DMS79 (cell line): ENCODE measurements around the gene RABGGTA.

Source experiments
- DNase-seq: peaks from one replicate; lab custom pipeline; 2025; lab: John Stamatoyannopoulos, UW

RABGGTA gene

GRCh38 chr14:24304019-24304387 is 32.6 kb upstream of the RABGGTA start:
- DNase-seq = no peak

GRCh38 chr14:24300326-24300980 is 29.1 kb upstream of the RABGGTA start:
- no peak for DNase-seq

DNA sequence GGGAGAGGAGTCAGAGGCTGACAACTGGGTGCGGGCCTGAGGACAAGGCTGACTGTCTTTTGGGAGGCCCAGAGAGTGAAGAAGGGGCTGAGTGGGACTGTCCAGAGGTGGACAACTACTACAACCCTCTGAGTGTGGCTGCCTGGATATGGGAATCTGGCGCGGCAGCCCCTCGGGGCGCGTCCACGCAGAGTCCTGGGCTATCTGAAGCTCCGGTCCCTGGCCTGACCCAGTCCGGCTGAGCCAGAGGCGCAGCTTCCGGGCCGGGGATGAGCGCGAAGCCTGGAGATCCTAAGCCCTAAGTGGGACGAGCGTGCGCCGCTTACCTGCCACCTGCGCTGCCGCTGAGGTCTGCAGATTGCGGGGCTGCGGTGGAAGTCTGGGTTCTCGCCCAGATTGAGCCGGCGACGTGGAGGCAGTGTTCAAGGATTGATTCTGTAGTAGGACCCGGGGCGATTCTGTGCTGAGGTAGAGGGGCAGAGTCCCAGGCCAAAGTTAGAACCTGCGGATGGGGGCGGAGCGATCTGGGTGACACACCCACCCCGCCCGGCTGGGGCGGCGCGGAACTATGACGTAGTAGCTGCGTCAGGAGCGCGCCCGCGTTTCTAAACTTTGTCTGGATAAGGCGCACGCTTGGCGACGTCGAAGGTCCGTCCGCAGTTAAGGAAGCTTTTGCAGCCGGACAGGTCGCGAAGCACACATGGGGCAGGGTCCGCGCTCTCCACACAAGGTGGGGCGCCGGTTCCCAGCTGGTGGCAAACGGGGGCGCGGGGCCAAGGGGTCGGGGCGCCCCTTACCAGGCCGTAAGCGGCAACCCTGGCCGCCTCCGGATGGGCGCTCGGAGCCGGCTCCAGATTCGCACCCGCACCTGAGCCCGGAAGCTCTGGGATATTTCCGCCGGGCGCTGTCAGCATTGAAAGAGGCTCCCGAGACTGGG is 28.1 kb upstream of the RABGGTA start, which contains the start of the genes DHRS1 and NOP9:
DHRS1 (minus strand) TSS at position 526 of the 937 bp plus-strand sequence. CDS start 674 bp downstream, outside the sequence.
NOP9 (plus strand) TSS at position 596 of the 937 bp plus-strand sequence; CDS start at position 701, 105 bp downstream.
- peak; percentile 44 for DNase-seq

DNA sequence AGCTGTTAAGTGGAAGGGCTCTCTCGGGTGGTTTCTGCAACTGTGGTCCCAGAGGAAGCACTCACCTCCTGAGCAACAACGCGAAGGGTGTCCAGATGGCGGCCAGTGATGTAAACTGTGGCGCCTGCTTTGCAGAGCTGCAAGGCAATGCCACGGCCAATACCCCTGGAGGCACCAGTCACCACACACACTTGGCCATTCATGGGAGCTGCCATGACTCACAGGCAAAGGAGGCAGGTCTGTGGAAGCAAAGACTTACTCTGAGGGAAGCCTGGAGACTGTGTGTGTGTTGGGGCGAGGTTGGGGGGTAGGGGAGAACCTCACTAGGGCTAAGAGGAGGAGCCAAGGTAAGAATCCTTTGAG is 27.5 kb upstream of the RABGGTA start:
- DNase-seq = no peak

- DNase-seq = no peak
These were observed 26.0 kb upstream of the RABGGTA start for GRCh38 chr14:24297190-24297964.

DNA sequence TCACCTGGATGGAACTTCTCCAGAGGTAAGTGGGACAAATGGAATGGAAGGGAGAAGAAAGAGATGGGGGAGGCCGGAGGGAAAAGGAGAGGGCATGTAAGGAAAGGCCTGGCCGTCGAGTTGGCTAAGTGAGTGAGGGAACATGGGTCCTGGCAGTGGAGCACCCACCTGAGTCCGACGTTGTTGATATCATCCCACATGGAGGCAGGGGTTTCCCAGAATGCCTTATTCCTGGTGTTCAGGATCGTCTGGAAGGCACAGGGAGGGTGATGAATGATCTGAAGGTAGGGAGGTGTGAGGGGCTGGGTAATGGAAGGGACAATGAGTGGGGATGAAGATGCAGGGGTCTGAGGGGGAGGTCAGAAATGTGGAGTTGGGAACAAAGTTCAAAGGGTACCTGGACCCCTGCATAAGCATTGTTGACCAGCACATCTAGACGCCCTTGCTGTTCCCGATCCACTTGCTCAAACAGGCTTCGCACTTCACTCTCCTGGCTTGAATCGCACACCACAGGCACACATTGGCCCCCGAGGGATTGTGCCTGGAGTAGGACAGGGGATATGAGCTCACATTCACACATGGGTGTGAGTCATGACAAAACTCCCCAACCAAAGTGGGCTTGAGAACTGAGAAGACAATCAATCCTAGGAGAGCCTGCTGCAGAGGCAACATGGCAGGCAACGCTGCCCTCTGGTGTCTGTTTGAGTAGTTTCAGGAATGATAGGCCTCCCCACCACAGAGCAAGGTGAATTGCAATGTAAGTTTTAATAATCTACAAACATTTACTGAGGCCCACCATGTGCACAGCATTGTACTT is 25.2 kb upstream of the RABGGTA start:
- peak; percentile 55 for DNase-seq

GRCh38 chr14:24293525-24293924 is 22.1 kb upstream of the RABGGTA start:
- DNase-seq = no peak

- no peak for DNase-seq
These were observed 20.9 kb upstream of the RABGGTA start for GRCh38 chr14:24292118-24292807.

GRCh38 chr14:24291446-24292117 is 20.2 kb upstream of the RABGGTA start:
- no peak for DNase-seq

DNA sequence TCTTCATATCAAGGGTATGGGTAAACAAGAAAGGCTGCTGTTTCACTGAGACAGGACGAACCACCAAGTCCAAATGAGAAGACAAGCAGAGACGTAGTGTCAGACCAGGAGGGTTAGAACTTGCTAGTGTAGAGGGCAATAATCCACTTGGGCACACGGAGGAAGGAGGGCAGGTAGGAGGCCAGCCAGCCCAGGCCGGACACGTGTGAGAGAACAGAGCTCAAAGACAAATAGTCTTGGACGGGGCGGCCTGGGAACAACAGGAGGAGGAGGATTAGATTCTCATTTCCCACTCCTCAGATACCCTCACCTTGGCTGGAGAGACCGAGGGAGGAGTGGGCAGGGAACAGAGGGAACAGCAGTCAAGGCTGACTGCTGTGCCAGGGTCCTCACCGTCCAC is 19.3 kb upstream of the RABGGTA start:
- DNase-seq = no peak

GRCh38 chr14:24289649-24290280 is 18.4 kb upstream of the RABGGTA start:
- no peak for DNase-seq

GRCh38 chr14:24286996-24287395 is 15.6 kb upstream of the RABGGTA start:
- no peak for DNase-seq

- no peak for DNase-seq
These were observed 14.0 kb upstream of the RABGGTA start for GRCh38 chr14:24285351-24285750.

DNA sequence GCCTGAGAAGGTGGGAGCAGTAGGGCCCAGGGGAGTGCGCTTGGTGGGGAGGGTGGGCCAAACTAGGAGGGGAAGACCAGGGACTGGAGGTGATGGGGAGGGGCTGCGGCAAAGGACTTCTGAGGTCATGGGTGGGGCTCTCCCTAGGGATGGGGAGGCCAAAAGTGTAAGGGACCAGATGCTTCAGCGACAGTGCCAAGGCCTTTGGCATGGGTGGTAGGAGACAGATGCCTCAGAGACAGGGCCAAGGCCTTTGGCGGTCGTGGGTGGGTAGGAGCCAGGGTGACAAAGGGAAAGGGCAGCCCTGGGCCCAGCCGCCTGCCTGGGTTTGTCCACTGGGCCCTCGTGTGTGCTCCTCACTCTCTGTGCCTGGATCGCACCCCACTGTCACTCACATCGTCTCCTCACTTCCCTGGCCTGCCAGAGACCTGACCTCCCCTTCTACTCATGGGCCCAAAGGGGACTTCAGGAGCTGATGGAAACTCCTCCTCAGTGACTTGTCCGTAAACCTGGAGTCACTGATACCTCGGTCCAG is 13.2 kb upstream of the RABGGTA start:
- no peak for DNase-seq

GRCh38 chr14:24283796-24284460 is 12.5 kb upstream of the RABGGTA start:
- DNase-seq = no peak

DNA sequence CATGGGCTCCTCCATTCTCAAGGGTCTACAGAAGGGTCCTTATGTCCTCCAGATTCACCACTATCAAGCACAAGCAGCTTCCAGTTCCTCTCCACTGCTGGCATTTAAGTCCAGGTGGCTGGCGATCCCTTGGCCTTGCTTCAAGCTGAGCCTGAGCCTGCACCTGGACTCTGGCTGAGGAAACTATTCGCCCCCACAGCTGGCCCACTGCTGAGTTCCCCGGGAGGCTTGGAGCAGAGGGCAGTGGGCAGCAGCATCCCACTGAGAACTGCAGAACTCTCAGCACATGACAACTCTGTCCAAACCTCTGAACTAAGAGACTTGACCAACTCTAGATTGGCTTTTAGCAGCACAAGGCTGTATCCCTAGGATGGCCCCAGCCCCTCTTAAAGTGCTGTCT is 11.3 kb upstream of the RABGGTA start:
- peak; percentile 28 for DNase-seq

DNA sequence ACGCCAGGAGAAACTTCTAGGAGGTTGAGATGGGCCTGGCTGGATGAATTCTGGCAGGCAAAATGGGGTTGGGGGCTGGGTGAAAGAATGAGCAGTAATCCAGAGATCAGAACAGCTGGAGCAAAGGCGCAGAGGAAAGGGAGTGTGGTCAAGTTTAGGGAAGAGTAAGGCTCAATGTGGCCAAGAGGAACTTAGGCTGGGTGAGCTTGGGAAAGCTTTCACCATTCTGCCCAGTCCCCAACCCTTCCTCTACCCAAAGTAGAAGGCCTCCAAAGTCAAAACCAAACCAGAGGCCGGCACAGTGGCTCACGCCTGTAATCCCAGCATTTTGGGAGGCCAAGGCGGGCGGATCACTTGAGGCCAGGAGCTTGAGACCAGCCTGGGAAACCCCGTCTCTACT is 10.2 kb upstream of the RABGGTA start:
- no peak for DNase-seq

DNA sequence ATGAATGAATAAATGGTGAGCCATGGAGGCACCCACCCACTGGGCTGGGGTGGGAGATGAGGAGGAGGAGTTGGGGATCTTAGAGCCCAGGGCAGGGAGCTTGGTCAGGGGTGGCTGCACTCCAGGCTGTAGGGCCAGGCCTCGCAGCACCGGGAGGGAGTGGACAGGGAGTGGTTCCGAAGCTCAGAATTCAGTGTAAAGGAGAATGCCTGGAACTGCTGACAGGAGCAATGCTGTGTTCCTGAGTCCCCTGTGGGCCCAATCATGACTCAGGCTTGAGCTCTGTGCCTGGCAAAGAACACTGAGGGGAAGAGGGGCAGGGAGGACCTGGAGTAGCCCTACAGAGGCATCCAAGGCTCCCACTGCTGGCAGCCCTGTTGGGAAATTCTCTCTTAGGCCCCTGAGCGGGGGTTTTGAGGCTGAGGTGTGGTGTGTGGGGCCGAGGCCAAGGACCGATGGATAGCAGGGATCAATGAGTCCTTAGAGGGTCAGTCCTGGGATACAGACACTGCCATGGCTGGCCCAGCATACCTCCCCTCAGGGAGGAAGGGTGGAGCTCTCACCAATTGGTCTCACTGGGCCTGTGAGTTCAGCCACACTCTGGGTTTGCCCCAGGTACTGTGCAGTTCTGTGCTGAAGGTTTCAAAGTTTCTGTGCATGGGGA is 9.5 kb upstream of the RABGGTA start:
- DNase-seq = no peak
